ENCODE results near the gene NTN3.

GRCh38 chr16:2457267-2457666 lies 13.8 kb upstream of the NTN3 start:
- TF ChIP-seq CTCF (IDR thresholded peaks at IDR 0.05 in 8 of 11, conservative IDR thresholded peaks at IDR 0.05 in 3 of 11) (no peak), POLR2A (IDR thresholded peaks at IDR 0.05) (no peak), POLR2AphosphoS5 (IDR thresholded peaks at IDR 0.05) (peak in 1 of 3 donors; percentile 19)
